HS-27A (cell line): ENCODE measurements around the gene RAPGEF3.

Experiments used
- DNase-seq: peaks from one replicate; pipeline ENCODE4 v3.0.0-alpha.2; 2012; ENCODE audit warnings: low read depth, missing footprints

RAPGEF3 gene

GRCh38 chr12:47718531-47718930, 40.1 kb downstream of the RAPGEF3 start:
- no peak for DNase-seq

GRCh38 chr12:47717443-47718193, 41.1 kb downstream of the RAPGEF3 start:
- no peak for DNase-seq

GRCh38 chr12:47717046-47717442, 41.6 kb downstream of the RAPGEF3 start:
- no peak for DNase-seq

GRCh38 chr12:47715877-47716548, 42.7 kb downstream of the RAPGEF3 start:
- no peak for DNase-seq

- no peak for DNase-seq
These were observed 43.2 kb downstream of the RAPGEF3 start for GRCh38 chr12:47715393-47715876.

- DNase-seq, result no peak
These were observed 43.8 kb downstream of the RAPGEF3 start for GRCh38 chr12:47714826-47715386.

GRCh38 chr12:47712171-47712570, 46.5 kb downstream of the RAPGEF3 start:
- no peak for DNase-seq

- no peak for DNase-seq
These were observed 47.2 kb downstream of the RAPGEF3 start for GRCh38 chr12:47711448-47711847.

- DNase-seq, result no peak
These were observed 48.4 kb downstream of the RAPGEF3 start for GRCh38 chr12:47710278-47710677.

GRCh38 chr12:47709671-47710070, 49.0 kb downstream of the RAPGEF3 start:
- no peak for DNase-seq

- no peak for DNase-seq
These were observed 49.4 kb downstream of the RAPGEF3 start for GRCh38 chr12:47709237-47709636.

- no peak for DNase-seq
These were observed 50.7 kb downstream of the RAPGEF3 start for GRCh38 chr12:47707905-47708543.

GRCh38 chr12:47707355-47707754, 51.3 kb downstream of the RAPGEF3 start:
- DNase-seq, result no peak

- DNase-seq, result peak; percentile 76
These were observed 52.9 kb downstream of the RAPGEF3 start, which contains the start of gene RPAP3 for GRCh38 chr12:47705566-47706425. TSS of gene RPAP3 (minus strand) at chr12:47706030. CDS start at chr12:47702840, 3,190 bp downstream.

- DNase-seq, result no peak
These were observed 53.5 kb downstream of the RAPGEF3 start for GRCh38 chr12:47705229-47705565.

- no peak for DNase-seq
These were observed 54.0 kb downstream of the RAPGEF3 start for GRCh38 chr12:47704719-47705118.

- no peak for DNase-seq
These were observed 58.4 kb downstream of the RAPGEF3 start for GRCh38 chr12:47700263-47700662.

GRCh38 chr12:47698631-47699030, 60.0 kb downstream of the RAPGEF3 start:
- no peak for DNase-seq

GRCh38 chr12:47698055-47698454, 60.6 kb downstream of the RAPGEF3 start:
- no peak for DNase-seq

GRCh38 chr12:47689215-47689614, 69.5 kb downstream of the RAPGEF3 start:
- DNase-seq, result no peak

GRCh38 chr12:47687636-47688035, 71.0 kb downstream of the RAPGEF3 start:
- DNase-seq, result no peak
